NCI-H446 treated with DMSO at 0.1 percent for 48 hours (cell line): ENCODE data around the gene TBK1.
A peak's percentile ranks its signal among the peaks of the same experiment; 100 is the strongest.

Experiments used
- DNase-seq: peaks from one replicate; lab custom pipeline; 2025; lab: John Stamatoyannopoulos, UW

Gene TBK1

GRCh38 chr12:64451687-64452558, at the start of gene TBK1:
TBK1 (plus strand) TSS chr12:64452120; CDS start chr12:64455871, 3,751 bp downstream.
- DNase-seq = peak; percentile 42

- DNase-seq = no peak
Measured at GRCh38 chr12:64402181-64402580, 49.7 kb upstream of the TBK1 start.

DNA sequence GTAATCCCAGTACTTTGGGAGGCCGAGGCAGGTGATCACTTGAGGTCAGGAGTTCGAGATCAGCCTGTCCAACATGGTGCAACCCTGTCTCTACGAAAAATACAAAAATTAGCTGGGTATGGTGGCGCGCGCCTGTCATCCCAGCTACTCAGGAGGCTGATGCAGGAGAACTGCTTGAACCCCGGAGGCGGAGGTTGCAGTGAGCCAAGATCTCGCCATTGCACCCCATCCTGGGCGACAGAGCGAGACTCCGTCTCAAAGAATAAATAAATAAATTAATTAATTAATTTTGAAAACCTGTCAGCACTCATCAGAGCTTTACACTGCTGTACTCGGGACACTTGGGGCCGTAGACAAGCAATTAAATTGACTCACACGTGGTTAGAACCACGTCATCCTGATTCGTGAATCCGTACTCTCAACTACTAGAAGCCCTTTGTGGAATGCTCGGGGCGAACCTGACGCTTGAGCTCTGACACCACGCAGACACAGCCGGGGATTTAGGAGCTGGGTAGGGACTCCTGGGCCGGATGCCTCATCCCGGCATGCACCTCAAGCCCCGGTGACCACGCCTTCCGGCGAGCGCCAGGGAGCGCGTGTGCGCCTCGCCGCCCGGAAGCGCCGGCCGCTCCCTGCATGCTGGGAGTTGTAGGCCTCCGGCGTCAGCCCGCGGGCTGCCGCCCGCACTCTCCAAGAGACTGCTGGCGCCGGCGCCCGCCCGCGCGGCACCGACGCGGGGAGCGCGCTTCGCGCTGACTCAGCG, 48.0 kb upstream of the TBK1 start, which contains the start of gene XPOT:
TSS of gene XPOT (plus strand) at position 686 of the 763 bp plus-strand sequence. CDS start 5,644 bp downstream, outside the sequence.
- DNase-seq = peak; percentile 95

DNA sequence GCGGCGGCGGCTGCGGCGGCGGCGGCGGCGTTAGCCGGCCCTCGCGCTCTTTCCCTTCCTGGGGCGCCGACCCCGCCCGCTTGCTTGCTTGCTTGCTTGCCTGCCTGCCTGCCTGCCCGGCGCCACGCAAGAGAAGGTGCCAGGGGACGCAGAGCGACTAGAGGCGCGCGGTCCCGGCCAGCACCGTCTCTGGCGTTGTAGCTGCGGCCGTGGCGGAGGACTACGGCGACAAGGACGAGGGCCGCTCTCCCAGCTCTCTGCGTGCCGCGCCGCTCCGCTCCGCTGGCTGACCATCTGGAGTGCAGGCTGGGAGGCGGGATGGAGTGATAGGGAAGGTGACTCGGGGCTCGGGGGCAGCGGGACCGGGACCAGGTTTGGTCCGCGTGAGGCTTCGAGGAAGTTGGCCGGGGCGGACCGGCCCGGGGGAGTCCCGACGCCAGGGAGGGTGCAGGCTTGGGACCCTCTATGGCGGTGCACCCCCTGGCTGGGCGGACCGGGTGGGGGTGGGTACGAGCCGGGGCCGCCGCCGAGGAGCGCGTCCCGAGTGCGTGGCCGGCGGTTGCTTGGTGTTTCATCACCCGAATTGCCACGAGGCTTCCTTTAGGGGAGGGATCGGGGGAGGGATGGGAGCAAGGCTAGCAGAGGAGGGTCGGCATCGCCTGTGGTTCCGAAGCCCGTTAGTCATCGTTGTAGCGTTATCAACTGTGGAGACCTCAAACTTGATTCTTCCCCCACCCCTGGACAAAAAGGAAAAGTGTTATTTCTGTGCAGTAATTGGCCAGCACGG, 47.3 kb upstream of the TBK1 start:
- no peak for DNase-seq

DNA sequence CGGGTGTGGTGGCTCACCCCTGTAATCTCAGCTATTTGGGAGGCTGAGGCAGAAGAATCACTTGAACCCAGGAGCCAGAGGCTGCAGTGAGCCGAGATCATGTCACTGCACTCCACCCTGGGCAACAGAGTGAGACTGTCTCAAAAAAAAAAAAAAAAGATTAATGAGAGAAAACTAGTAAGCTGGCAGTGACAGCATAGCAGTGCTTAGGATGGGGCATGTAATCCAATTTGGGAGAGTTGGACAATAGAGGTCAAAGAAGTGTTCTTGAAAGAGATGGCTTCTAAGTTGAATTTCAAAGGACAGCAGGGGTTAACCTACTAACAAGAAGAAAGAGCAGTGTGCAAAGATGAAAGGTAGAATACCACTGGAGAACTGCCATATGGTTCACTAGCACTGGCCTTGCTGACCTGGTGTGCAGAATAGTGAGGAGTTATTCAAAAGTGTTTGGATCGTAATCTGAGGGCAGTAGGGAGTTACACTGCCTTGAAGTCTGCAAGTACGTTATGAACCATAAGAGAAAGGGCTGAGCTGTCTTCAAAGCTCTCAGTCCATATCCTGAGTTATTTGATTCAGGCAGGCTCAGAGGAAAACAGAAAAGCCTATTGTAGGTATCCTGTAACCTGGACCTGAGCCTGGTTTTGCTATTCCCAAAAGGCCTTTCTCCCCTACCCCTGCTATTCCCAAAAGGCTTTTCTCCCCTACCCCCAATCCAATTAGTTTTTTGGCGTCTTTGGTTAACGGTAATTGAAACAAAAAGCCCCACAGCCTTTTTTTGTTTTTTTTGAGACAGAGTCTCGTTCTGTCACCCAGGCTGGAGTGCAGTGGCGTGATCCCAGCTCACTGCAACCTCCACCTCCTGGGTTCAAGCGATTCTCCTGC, 44.3 kb upstream of the TBK1 start:
- no peak for DNase-seq

DNA sequence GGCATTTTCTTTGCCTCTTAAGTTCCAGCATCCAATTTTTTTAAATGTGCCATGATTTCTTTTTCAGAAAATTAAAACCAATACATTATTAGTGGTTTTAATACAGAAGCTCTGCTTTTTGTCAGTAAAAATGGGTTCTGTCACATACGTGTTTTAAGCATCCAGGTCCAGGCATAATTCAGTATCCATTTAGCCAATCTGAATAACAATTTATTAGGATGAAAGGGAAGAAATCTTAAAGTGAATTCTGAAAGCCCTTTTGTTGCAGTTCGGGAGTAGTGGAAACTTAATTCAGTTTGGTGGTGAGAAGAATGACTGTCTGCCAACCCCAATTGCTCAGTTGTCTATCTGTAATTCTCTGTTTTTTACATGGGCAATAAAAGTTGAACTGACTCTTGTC, 40.5 kb upstream of the TBK1 start:
- no peak for DNase-seq

GRCh38 chr12:64412459-64412858, 39.5 kb upstream of the TBK1 start:
- DNase-seq = no peak

DNA sequence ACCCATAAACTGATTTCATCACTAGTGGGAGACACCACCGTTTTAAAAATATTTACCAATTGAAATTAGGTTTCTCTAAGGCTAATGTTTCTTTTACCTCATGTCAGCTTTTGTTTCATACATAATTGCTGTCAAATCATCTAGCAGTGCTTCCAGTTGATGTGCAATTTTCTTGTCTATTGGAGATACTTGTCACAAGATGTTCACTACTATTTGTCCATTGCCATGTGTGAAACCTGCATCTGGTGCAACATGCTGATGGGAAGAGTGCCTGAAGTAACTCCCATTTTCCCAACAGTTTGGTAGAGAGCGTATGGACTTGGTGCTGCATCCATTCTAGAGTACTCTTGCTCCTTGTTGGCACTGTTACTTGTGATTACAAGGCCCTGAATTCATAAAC, 38.0 kb upstream of the TBK1 start:
- no peak for DNase-seq

GRCh38 chr12:64418209-64418608, 33.7 kb upstream of the TBK1 start:
- DNase-seq = no peak

GRCh38 chr12:64419696-64420095, 32.2 kb upstream of the TBK1 start:
- DNase-seq = no peak

- DNase-seq = no peak
Measured at GRCh38 chr12:64427988-64428387, 23.9 kb upstream of the TBK1 start.

GRCh38 chr12:64428956-64429355, 23.0 kb upstream of the TBK1 start:
- DNase-seq = no peak

GRCh38 chr12:64430886-64431285, 21.0 kb upstream of the TBK1 start:
- DNase-seq = no peak

DNA sequence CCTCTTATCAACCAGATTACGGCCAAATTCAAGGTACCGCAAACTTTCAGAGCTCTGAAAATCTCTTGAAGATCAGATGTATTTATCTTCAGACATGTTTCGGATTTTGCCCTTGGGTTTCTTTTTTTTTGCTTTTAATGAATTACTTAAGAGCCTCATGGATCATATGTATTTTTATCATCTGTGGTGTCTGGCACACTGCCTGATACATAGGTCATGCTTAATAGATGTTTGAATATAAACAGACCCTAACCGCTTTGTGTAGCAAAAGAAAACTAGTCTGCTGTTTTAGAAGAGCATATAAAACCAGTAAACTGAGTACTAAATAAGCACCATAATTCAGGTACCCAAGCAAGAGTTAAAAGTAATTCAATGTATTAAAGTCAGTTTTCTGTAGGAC, 20.1 kb upstream of the TBK1 start:
- DNase-seq = no peak

- DNase-seq = no peak
Measured at GRCh38 chr12:64433915-64434314, 18.0 kb upstream of the TBK1 start.

- DNase-seq = no peak
Measured at GRCh38 chr12:64440100-64440499, 11.8 kb upstream of the TBK1 start.

- DNase-seq = no peak
Measured at GRCh38 chr12:64445490-64445889, 6.4 kb upstream of the TBK1 start.

- DNase-seq = no peak
Measured at GRCh38 chr12:64446295-64446694, 5.6 kb upstream of the TBK1 start.

- no peak for DNase-seq
Measured at GRCh38 chr12:64450057-64450640, 1.8 kb upstream of the TBK1 start.

GRCh38 chr12:64450711-64451486, 1.0 kb upstream of the TBK1 start:
- no peak for DNase-seq
